A549 (cell line): ENCODE measurements around the gene ARHGEF26.

Experiments
- CBX2 ChIP-seq: fragments of 200-600 bp; sonication (generic); IDR thresholded peaks from 2 replicates; pipeline ENCODE4 v1.6.1; 2016; ENCODE audit warnings: low read depth, mild to moderate bottlenecking, borderline replicate concordance
- CTCF ChIP-seq: fragments of >200 bp; sonication (Bioruptor Twin); formaldehyde crosslinking; IDR thresholded peaks from 3 replicates; pipeline ENCODE4 v1.5.1; 2016
- HOXA7 ChIP-seq: fragments of 250-450 bp; sonication (Bioruptor Pico); IDR thresholded peaks from 2 replicates; pipeline ENCODE4 v1.5.0; 2020; ENCODE audit warnings: mild to moderate bottlenecking, moderate library complexity
- KDM5A ChIP-seq: fragments of 200-600 bp; sonication (generic); IDR thresholded peaks from 2 replicates; pipeline ENCODE4 v1.6.1; 2016; ENCODE audit warnings: antibody characterized with exemption, mild to moderate bottlenecking
- POLR2A ChIP-seq: IDR thresholded peaks from 2 replicates; pipeline ENCODE4 v1.6.1; 2012; ENCODE audit warnings: mild to moderate bottlenecking, low read length
- POLR2AphosphoS2 ChIP-seq: conservative IDR thresholded peaks from 2 replicates; pipeline ENCODE4 v1.6.1; 2012; ENCODE audit warnings: low read length, improper control_type of control experiment, inconsistent platforms

- no peak for TF ChIP-seq CTCF
- TF ChIP-seq KDM5A = no peak
- TF ChIP-seq CBX2 = no peak
- no peak for TF ChIP-seq POLR2AphosphoS2
- no peak for TF ChIP-seq HOXA7 (CRISPR knock-in tag)
- TF ChIP-seq POLR2A = no peak
Measured at GRCh38 chr3:154111365-154111935, 9.7 kb upstream of the ARHGEF26 start.
